ENCODE data around the gene PRDM2. TPM values are rescaled to one million over a fixed set of nuclear protein-coding genes. Genes with fewer than 3 reads are reported as not detected.

Gene PRDM2
- total RNA-seq: 5.7 and 9.3 TPM in 2 replicates

DNA sequence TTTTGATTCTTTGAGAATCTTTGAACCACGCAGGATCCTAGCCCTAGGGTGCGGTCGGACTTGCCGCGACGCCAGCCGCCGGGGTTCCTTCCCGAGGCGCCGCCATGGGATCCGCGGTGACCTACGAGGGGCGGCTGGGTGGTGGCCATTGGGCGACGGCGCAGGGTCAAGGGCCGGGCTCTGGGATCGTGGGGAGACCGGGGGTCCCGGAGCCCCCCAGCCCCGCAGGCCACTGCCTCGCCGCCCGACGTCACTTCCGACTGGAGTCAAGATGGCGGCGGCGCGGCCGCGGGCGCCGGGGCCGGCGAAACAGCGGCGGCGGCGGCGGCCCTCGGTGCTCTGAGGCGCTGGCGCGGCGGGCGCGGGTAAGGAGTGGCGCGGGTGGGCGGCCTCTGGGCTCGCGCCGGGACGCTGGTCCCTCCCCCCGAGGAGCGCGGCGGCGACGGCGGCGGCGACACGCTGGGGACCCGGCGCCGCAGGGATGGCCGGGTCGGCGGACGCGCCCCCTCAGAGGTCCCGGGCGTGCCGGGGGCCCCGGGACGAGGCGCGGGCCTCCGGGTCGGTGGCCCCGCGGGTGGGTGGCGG is at the start of gene PRDM2:
Gene PRDM2, plus strand, starts transcription at position 253 of the 585 bp plus-strand sequence. CDS start 15,418 bp downstream, outside the sequence.

Other genes with a start within 250 kb of the PRDM2 start
- 0.33 TPM in 1 of 2 replicates, not detected in the other for gene LRRC38, start 186.2 kb upstream of the PRDM2 start, total RNA-seq
- gene PDPN, start 116.4 kb upstream of the PRDM2 start, total RNA-seq: 7.1 and 7.3 TPM in 2 replicates

Measured in mesangial cell (primary cell).